NCI-H2029 treated with DMSO at 0.1 percent for 48 hours (cell line): ENCODE data around the gene DEFB123.

Experiments
- DNase-seq: peaks from one replicate; lab custom pipeline; 2025; lab: John Stamatoyannopoulos, UW

DEFB123 gene

DNA sequence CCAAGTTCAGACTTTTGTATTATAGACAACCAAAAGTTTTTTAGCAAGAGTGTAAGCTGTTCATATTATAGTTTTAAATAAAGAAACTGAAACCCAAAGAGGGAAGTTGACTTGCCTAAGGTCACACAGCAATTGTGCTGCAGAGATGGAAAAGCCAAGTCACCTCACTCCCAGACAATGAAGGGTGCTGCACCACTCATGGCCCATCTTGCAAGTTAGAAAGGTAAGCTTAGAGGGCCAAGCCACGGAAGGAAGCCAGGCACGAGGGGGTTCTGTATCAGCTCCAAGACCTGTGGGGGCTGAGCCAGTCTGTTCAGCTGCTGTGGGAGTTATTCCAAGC, 33.6 kb downstream of the DEFB123 start:
- no peak for DNase-seq

DNA sequence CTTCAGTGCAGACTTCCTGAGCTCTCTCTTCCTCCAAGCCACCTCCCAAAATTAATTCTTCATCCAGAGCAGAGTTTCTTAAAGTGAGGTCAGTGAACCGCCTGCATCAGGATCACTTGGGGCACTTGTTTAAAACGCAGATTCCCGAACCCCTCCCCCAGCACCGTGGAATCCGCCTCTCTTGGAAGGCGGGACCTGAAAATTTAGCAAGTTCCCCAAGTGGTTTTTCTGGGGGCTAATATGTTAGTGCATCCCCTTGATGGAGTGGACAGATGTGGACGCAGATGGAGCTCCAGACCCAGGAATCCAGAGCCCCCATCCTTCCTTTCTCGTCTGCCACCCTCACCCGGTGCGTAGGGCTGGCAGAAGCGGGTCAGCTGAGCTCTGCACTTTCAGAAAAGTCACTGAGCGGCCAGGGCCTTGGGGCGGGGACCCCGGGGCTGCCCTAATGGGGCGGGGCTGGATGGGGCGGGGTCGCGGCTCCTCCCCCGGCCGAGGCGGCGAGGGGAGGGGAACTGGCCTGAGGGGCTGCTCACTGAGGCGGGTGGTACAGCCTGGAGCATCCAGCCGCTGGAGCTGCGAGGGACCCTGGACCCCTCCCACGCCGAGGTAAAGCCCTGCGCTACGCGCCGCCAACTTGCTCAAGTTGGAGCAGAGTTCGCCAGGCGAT, 34.5 kb downstream of the DEFB123 start, which contains the start of the genes DEFB124 and REM1:
TSS of gene DEFB124 (minus strand) at position 370 of the 670 bp plus-strand sequence. CDS start 2,114 bp downstream, outside the sequence.
TSS of gene REM1 (plus strand) at position 531 of the 670 bp plus-strand sequence. CDS start 1,158 bp downstream, outside the sequence.
- DNase-seq, result no peak

DNA sequence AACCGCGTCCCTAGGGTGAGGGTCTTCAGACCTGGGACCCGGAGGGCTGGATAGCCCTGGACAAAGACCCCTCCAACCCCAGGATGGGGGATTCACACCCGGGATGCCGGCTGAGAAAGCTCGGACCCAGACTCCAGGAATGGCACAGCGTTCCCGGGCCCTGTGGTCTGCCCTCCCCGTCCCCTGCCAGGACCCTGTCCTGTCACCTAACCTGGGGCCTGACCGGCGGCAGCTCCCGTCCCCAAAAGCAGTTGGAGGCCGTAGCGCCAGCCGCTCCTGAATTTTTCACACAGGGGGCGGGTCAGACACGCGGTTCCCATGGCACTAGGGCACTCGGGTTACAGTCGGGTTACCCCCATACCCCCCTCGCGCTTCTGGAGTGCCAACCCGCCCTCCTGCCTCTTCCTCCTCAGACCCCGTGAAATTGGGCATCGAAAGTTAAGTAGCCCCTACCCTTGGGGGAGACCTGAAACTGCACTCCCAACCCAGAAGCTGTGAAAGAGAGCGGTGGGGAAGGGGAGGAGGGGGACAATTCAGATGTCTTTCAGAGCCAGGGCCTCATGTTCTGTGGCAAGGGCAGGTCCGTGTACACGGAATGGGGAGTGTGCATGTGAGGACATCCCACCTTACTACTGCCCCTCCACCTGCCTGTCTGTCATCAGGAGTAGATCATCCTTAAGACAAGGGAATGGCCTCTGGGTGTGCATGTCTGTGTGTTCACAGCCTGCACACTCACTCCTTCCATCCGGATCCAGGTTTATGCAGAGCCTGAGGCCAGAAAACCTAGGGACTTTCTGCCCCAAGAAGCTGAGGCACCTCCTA, 35.3 kb downstream of the DEFB123 start:
- DNase-seq, result no peak

DNA sequence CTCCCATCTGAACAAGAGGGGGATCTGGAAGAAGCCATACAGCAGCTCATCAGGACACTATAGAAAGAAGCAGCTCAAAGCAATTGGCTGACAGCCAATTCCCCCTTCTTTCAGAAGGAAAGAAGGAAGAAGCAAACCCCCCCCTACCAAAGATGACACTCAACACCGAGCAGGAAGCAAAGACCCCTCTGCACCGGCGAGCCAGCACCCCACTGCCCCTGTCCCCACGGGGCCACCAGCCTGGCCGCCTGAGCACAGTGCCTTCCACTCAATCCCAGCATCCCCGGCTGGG, 35.8 kb downstream of the DEFB123 start:
- DNase-seq, result no peak

DNA sequence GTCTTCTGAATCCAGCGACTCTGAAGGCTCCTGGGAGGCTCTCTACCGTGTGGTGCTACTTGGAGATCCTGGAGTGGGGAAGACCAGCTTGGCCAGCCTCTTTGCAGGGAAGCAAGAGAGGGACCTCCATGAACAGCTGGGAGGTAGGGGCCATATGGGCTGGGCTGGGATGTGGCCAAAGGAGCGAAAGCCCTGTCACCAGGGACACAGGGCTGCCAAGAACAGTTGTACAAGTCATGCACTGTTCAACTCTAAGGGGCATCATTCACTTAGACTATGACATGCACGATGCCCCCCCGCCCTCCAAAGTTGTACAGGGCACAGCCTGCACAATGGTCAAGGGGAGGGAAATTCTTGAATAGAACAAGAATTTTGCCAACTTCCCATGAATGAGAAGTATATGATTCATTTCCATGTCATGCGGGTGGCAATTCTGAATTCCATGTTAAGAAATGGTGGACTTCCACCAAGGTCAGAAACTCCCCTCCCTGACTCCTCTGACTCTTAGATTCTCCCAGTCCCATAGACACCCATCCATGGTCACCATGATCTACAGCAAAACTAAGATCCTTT, 36.3 kb downstream of the DEFB123 start:
- DNase-seq, result no peak

DNA sequence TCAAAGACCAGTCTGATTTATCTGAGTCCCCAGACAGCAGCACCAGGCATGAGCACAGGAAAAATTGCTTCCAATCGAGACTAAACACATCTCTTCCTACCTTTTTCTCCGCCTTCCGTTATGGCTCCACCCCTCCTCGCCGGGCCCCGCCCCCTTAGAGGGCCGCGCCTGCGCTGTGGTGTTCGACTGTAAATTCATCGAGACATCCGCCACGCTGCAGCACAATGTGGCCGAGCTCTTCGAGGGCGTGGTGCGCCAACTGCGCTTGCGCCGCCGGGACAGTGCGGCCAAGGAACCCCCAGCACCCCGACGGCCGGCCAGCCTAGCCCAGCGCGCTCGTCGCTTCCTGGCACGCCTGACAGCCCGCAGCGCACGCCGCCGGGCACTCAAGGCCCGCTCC, 43.6 kb downstream of the DEFB123 start:
- DNase-seq, result no peak

DNA sequence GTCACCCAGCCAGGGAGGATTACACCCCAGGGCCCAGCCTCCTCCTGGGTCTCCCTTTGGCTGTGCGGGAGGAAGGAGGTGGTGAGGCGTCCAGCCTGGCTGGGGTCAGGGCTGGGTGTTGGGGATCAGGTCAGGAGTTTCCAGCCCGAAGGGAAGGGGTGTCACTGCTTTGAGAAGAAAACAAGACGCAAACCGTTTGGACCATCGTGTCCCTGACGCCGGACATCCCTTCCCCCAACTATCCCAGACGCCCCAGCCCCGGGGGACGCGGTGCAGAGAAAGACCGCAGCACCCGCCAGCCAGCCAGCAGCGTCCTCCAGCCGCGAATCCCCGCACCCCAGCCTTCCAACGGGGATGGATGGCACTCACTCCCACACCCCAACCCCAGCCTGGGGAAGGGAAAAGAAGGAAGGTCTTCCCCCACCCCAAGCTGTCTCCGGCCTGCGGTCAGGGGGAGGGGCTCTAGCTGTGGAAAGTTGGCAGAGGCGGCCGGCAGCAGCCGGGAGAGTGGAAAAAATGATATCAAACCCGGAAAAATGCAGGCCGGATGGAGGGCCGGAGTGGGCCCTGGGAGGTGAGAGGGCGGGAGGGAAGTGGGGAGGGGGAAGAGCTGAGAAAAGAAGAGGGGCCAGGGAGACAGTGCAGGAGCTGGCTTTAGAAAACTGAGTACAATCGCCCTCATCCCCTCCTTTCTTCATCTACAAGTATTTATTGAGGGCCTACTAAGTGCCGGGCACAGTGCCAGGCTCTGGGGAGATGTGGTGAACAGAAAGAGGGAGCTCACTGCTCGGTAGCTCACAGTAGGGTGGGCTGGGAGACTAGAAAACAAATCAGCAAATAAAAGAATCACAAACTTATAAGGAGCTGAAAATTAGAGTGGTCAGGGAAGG, 45.3 kb downstream of the DEFB123 start:
- DNase-seq, result no peak

DNA sequence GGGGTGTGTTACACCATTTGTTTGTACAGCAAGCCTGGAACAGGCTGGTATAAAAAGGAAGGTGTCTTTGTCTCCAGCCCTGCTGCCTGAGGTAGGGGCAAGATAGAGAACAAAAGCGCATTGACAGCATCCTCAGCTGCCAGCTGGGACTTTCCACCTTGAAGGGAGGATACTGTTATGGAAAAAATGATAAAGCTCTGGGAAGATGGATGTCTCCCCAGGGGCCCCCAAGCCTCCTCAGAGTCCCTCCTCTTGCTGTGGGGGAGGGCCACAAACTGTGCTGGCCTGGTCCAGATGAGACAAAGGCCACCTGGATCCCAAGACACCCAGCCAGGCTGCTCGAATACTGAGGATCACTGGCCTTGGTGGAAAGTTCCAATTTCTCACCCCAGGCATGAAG, 47.7 kb downstream of the DEFB123 start:
- no peak for DNase-seq

DNA sequence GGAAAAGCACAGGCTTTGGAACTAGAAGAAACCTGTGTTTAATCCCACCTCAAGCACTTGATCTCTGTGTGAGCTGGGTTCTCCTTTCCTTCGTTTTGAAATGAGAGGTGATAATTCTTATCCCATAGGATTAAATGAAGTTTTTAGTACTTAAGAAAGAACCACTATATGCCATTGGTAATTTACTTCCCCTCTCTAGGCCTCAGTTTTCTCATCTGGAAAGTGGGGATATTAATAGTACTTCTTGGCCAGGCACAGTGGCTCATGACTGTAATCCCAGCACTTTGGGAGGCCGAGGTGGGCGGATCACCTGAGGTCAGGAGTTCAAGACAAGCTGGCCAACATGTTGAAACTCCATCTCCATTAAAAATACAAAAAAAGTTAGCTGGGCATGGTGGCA, 48.7 kb downstream of the DEFB123 start:
- DNase-seq, result no peak

DNA sequence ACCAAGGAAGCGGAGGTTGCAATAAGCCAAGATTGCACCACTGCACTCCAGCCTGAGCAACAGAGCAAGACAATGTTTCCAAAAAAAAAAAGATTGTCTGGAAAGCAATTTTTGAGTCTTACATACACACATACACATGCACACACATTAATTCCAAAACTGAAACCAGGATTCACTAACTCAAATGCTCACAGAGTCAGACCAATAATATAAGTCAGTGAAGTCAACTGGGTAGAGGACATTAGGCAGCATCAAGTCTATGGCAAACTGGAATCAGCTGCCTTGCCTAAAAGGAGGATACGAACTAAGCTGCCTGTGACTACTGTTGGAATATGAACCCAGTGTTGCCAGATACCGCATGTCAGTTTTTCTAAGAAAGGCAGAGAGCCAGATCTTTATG, 50.3 kb downstream of the DEFB123 start:
- DNase-seq, result no peak

DNA sequence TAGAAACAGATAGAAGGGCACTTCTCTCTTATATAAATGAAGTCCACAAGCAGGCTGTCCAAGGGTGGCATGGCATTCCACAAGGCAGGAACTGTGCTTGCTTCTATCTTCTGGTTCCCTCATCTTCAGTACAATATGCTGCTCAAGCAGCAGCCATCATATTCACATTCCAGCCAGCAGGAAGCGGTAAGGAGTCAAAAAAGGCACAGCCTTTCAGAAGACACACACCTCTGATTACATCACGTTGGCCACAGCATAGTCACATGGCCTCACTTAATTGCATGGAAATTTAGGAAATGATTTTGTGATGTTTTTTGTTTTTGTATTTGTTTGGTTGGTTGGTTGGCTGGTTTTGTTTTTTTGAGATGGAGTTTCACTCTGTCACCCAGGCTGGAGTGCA, 53.7 kb downstream of the DEFB123 start:
- no peak for DNase-seq

DNA sequence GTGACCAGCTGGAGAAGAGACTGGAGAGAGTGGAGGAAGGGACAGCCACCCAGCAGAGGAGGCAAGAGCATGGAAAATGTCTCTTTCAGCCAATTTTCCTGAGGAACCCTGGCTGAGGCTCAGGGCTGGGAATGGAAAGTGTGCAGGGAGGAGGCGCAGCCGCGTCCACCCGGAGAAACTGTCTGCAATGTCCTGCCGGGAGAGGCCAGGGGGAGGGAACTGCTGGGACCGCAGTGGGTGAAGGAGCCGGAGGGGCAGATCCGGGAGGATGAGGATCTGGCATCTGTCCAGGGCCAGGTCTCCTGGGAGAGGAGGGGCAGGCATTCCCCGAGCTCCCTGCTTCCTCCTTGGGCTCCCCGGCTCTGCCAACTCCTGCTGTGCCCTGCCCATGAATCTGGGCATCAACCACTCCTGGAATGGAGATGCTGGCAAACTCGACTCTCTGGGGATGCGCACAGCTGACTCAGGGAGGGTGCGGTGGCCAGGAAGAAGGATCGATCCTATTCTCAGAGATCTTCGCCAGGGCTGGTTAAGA, 56.4 kb downstream of the DEFB123 start:
- no peak for DNase-seq

DNA sequence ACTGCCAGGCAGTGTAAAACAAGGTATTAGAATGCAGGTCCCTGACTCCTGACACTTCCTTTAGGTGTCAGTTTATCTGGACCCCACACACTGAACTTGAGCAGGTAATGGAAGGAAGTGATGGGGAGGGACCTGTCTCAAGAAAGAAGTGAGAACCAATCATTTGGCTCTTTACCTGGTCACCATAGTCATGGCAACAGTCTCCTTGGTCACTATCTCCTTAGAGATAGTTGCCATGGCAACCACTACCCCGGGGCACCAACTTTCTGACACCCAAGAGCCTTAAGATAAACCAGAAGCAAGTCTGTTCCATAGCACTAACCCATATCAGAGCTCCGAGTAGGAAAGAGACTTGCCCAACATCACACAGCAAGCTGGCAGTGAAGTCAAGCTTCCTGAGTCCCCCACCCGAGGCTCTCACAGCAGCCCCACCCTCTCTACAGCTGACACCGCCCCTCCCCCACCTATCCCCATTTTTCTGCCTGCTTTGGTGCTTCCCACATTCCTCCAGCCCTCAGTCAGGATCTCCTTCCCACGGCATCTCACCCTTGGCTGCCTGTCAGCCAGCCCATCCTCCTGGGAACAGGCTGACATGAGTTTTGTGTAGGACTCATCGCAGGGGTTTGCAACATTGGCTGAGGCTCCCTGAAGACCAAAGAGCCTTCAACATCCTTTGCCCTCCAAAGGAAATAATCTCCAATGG, 57.6 kb downstream of the DEFB123 start:
- DNase-seq, result no peak
